Activated CD4-positive, alpha-beta T cell treated with anti-CD3 and anti-CD28 coated beads, Interleukin-2, amount 50 U/mL, for 4 hours (primary cell): ENCODE results near the gene IL10RA.
A peak's percentile ranks its signal among the peaks of the same experiment; 100 is the strongest.
"Not testable (repeated sequence)": the region's sequence is repeated elsewhere in the genome, so short reads cannot be mapped to it uniquely, and the experiment has no call there.

Experiments
- DNase-seq, 2 experiments: peaks; one replicate each; pipeline ENCODE4 v3.0.0-alpha.2; 2020

Gene IL10RA

DNA sequence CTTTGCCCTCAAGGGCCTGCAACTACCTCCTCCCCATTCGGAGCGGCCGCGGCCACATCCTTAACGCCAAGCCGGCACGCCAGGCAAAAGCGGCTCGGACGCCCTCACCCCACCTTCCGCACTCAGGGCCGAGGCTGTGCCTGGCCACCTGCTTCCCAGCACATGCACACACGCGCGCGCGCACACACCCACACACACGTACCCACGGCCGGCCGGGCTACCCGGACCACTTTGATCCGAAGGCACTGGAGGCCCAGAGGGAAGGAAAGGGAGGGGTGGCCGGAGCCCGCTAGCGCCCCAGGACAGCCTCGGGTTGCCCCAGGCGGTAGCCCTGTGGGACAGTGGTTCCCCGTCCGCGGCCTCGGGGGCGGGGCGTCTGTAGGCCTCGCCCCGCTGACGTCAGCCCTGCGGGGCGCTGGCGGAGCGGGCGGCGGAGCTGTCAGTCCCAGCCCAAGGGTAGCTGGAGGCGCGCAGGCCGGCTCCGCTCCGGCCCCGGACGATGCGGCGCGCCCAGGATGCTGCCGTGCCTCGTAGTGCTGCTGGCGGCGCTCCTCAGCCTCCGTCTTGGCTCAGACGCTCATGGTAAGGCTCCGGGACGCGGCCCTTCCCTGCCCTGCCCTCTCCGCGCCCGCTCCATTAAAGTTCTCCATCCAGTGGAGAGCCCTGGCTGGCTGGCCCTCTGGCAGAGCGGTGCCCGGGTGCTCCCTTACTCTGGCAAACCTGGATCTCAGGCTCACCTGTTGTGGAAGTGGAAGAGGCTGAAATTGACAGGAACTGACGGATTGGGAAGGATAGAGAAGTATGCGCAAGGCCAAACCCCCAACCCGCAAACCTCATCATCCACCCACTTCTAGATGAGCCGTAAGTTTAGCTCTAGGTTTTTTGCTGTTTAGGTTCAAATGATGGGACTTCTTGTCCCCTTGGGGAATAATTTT, at the start of gene IL10RA:
TSS of gene IL10RA (plus strand) at position 442 of the 935 bp plus-strand sequence. CDS start at position 516, 74 bp downstream.
- peak; percentile 68 to 70 for DNase-seq

DNA sequence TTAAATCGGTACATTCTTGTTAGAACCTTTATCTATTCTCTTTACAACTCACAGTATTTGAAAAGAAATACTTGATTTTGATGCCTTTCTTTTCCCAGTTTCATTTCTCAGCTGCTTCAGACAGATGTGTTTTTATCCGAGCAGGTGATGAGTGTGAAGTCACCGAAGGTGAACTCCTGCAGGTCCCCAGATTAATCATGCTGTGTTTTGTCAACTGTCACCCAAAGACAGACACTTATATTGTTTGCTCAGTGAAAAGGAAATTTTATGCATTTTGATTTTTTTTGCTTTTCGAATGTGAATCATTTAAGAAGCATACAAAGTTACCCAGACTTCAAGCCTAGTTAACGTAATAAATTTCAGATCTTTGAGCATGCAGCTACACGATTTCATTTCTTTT, 49.2 kb upstream of the IL10RA start:
- no peak for DNase-seq

DNA sequence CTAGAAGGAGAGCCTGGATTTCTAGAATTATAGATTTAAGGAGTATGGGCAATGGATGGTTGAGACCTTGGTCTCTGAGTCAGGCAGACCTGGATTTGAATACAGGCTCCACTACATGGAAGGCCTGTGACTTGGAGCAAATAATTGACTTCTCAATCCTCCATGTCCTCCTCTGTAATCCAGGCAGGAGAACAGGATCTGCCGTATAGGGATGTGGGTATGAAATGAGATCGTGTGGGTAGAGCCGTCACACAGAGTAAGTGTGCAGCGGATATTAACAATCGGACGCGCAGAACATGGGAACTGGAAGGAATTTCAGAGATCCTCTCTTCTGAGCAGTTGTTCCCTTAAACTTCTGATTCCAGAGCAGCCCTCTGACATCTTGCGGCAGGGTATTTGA, 45.5 kb upstream of the IL10RA start:
- no peak for DNase-seq

DNA sequence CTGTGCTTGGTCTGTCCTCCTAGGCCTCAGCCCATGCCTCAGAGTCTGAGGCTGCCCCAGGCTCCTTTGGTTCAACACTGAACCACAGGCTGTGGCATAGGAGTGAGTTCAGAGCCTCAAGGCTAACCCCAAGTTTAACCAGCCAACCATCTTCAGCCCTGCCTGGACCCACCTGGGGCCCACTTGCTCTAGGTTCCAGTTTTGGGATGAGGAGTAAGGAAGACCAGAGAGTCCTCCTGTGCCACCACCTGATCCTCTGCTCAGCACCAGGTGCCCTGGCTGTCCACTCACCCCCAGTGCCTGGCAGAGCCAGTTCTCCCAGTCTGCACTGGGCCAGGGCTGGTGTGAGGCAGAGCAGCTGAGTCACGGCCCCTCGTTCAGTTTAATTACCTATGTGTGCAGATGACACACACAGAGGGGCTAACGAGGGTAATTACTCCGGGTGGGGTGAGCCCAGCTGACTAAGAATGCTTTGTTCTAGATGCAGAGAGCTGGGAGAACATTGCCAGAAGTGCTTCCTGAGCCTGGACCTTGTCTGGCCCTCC, 45.0 kb upstream of the IL10RA start:
- no peak for DNase-seq

DNA sequence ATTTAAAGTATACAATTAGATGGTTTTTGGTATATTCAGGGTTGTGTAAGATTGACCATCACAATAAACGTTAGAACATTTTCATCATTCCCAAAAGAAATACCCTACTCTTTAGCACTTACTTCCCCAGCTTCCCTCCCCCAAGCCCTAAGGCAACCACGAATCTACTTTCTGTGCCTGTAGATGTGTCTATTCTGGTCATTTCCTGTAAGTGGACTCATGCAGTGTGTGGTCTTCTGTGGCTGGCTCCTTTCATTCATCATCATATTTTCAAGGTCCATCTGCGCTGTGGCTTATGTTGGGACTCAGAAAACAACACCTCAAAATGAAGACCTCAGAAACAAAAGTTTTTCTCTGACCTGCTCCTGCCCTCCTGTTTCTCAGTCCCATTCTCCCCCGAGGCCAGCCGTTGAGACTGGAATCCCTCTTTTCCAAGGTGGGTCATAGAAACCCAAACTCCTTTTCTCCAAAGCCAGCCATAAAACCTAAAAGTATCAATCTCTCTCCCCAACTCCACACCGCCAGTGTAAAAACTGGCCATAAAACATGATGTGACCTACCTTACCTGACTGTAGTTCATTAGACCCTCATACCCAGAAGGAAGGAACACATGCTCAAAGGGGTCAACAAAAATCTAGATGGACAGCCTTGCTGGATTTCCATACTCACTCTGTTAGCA, 44.1 kb upstream of the IL10RA start:
- no peak for DNase-seq

DNA sequence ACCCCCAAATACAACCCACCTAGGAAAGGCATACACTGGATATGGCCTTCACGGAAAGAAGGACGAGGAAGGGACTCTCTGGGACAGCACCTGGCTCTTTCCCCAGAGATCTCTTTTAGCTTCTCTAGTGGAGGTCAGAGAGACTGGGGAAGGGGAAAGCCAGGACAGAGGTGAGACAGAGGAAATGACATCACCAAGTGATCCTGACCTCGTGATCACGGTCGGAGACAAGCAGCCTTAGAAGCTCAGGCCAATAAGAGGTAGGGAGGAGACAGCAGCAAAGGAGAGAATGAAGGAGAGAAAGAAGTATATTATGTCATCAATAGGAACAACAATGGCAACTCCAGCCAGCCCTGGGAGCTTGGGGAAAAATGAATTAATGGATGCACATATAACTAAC, 41.6 kb upstream of the IL10RA start:
- DNase-seq: no peak

DNA sequence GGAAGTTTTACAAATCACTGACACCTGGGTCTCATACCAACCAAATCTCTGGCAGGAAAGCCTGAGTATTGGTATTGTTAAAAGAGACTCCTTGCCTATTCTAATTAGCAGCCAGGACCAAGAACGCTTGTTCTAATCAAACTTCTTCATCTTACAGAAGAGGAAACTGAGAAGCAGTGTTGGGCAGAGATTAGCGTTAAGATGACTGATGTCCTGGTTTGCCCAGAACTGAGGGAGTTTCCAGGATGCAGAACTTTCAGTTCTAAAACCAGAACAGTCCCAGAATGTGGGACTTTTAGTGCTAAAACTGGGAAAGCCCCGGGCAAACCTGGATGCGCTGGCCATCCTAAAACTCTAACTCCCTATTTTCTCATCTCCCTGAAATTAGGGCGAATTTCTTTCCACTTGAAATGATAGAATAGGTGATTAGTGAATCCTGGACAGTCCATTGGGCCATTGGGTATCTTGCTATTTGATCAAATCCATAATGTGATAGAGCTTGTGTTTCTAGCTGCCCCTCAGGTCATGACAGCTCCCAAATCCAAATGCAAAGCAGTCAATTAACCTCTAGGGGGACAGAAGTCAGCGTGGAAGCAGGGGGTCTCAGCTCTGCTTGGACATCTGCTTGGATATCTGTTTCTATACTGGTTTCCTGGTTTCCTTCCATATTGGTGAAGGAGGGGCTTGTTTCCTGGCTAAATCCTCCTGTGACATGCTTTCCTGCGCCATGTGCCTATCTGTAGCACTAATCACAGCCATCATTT, 41.0 kb upstream of the IL10RA start:
- no peak for DNase-seq

DNA sequence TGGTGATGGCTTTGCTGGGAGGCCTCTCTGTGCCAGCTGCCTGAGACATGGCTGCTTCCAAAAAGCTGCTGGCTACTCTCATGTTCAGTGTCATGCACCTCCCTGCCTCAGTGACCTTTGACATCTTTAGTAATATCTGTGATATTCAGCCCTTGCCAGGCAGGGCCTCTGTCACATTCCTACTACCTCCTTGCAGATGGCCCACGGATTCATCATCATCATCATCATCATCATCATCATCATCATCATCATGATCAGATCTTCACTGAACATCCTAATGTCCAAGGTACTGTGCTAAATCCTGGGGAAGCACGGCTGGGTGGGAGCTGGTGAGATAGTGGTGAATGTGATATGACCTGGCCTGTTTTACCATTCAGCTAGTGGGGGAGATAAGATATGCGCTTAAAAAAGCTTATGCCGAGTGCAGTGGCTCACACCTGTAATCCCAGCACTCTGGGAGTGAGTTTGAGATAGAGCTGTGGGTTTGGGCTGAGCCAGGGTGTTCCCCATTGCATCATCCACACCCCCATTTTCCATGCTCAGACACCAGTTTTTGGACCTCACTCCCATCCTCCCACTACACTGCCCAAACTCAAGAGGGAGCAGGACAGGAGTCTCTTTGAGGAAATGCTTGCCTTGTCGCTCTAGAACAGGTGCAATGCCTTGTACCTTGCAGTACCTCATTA, 39.9 kb upstream of the IL10RA start:
- DNase-seq: no peak

DNA sequence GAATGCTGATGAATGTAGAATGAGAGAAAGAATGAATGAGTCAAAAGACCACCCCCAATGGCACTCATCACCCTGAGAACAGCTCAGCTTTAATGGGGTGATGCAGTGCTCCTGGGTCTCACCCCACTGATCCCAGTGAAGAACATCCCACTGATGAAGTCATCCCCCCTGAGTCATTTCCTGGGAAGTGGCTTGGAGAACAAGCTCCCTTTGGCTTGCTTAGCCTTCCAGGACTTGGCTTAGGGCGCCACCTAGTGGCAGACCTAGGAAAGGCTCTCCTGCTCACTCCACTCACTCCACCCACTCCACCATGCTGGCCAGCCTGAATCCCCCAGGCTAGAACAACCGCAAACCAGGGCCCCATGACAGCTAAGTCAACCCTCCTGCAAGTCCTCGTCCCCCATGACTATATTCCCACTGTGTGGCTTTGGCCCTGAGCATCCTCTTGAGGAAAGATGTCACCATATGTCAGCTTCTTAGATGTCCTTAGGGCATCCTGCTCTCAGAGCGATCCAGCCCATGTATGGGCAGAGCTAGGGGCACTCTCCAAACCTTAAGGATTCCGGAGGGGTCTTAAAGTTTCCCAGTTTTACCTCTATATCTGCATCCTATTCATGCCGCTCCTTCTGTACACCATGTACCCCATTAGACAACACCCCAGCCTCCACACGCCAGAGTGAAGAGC, 39.2 kb upstream of the IL10RA start:
- peak; percentile 78 to 80 for DNase-seq

DNA sequence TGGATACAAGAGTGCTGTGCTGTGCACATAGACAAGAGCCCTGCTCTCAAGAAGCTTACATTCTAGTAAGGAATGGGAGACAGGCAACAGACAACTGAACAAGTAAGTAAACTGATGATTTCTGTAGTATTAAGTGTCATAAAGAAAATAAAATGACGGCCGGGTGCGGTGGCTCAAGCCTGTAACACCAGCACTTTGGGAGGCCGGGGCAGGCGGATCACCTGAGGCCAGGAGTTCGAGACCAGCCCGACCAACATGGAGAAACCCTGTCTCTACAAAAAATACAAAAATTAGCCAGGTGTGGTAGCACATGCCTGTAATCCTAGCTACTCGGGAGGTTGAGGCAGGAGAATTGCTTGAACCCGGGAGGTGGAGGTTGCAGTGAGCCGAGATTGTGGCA, 38.4 kb upstream of the IL10RA start:
- not testable (repeated sequence) for DNase-seq

DNA sequence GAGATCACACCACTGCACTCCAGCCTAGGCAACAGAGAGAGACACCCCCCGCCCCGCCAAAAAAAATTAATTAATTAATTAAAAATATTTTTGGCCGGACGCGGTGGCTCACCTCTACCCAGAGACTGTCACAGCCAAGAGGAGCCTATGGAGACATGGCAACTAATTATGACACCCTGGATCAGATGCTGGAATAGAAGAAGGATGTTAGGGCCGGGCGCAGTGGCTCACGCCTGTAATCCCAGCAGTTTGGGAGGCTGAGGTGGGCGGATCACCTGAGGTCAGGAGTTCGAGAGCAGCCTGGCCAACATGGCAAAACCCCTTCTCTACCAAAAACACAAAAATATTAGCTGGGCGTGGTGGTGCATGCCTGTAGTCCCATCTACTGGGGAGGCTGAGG, 37.7 kb upstream of the IL10RA start:
- DNase-seq: not testable (repeated sequence)

DNA sequence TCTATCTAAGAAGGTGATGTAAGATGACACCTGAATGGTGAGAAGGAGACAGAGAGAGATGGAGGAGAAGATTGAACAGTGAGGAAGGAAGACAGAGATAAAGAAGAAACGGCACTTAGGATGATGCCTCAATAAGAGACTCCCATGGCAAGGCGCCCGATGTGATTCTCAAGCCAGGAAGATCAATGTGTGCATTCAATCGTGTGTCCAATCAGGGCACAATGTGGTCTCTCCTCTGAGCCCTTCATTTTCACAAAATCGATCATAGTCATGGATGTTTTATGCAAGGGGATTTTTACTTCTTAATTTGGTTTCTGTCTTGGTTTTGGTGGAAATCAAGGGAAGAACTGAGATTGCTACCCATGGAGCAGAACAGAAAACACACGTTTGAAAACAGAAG, 37.1 kb upstream of the IL10RA start:
- DNase-seq: no peak

DNA sequence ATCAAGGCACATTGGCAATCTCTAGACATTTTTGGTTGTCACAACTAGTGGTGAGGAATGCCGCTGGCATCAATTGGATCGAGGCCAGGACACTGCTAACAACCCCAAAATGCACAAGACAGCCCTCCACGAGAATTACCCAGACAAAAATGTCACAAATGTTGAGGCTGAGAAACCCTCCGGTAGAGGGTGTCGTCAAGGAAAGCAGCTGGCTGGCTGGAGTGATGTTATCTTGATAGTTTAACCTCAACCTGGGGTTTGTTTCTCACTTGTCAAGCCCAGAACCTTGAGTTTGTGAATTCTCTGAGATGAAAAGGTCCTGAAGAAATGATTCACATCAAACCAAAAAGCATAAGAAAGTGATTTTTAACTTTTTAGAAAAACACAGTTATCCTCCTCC, 35.9 kb upstream of the IL10RA start:
- peak; percentile 52 for DNase-seq

DNA sequence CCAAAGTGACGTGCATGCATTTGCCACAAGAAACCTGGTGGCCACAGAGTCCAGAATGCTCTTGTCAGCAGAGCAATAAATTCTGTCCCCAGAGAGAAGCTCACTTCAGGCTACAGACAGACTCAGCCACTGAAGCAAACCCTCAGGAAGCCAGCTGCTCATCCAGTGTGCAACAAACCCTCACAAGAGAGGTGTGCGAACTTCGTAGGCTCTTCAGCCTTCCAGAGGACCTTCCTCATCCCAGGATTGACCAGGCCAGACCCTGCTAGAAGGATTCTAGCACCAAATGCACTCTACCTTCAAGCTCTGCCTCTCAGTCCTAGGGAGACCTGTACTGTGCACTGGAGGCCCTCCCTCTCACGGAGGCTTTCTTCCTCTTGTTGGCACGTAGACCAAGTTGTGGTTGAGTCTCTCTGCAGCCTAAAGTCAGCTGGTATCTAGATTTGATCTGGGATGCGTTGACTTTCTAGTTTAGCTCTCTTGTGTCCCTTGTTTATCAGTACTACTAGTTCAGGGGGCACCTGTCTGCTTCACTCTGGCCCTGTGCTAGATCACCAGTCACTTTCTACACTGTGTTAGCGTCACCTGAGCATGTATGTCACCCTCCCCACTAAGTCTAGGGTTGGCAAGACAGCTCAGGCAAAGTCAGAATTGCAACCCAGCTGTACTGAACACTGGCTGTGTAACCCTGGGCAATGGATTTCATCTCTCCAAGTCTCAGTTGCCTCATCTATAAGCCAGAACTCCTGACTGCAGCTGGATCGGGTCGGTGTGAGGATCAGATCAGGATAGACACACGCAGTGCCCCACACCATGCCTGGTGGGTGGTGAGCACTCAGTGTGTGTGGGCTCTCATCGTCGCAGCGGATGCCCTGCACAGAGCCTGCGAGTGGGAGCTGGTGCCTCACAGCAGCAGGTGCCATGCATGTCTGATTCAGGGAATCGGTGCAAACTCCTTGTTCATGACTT, 34.9 kb upstream of the IL10RA start:
- DNase-seq: peak in 1 of 2 experiments; percentile 28

DNA sequence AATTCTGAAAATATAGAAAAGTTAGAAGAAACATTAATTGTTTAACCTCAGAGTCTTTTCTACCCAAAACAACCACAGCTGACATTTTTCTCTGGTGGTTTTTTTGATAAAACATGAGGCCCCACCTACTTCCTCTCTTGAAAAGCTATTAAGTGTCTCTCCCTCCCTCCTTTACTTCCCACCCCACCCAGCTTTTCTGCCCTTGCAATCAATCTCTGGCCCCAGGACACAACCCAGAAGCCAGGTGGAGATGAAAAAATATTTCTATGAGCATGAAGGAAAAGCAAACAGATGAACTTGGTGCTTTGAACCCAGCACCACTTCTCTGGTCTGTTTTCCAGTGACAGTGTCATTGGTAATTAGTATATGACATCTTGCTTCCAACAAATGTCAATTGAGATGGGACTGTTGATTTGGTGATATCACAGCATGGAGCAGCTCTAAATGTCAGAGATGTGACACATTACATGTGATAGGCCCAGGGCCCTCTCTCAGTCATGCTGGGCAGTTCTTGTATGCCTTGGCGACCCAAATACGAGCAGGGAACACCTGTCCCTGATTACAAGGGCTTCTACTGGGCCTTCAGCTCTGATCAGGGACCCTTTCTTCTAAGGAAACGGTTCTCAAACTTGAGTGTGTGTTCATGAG, 33.0 kb upstream of the IL10RA start:
- DNase-seq: peak in 1 of 2 experiments; percentile 32

DNA sequence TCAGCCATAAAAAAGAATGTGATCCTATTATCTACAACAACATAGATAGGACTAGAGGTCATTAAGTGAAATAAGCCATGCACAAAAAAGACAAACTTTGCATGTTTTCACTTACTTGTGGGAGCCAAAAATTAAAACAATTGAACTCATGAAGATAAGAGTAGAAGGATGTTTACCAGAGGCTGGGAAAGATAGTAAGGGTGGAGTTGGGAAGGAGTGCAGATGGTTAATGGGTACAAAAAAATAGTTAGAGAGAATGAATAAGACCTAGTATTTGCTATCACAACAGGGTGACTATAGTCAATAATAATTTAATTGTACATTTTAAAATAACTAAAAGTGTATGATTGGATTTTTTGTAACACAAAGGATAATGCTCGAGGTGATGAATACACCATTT, 27.2 kb upstream of the IL10RA start:
- no peak for DNase-seq

DNA sequence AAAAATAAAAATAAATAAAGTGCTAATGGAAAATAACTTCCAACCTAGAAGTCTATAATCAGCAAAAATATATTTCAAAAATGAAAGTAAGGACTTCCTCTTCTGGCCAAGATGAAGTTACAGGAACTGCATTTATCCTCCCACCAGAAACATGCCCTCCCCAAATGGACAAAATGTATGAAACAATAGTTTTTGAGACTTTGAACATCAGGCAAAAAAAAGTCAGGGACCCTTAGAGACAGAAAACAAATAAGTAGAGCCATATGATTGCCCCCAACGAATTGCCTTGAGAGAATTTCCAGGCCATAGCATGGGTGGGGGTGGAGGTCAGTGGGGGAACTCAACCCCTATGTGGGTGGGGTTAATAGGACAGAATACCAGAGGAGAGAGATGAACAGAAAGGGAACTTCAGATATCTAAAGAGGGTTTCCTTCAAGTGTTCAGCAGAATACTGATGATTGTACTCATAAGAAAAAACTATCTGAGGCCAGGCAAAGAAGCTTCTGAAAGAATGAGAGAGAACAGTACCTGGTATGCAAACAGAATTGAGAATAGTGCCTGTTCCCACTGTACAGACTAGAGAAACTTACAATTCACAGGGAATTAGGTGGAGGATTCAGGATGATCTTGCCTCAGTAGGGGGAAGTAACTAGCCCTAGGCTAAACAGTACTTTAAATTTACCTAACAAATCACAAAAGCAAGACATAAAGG, 26.6 kb upstream of the IL10RA start:
- no peak for DNase-seq

DNA sequence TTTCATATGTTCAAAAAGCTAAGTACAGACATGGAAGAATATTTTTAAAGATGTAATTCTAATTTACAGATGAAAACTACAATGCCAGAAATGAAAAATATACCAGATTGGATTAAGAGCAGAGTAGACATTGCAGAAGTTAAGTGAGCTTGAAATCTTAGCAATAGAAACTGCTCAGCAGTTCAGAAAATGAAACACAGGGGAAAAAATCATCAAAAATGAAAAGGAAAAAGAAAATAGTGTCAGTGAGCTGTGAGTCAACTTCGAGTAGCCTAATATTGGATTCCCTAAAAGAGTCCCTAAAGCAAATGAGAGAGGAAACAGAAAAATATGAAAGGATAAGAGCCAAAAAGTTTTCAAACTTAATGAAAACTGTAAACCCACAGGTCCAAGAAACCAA, 25.8 kb upstream of the IL10RA start:
- no peak for DNase-seq

DNA sequence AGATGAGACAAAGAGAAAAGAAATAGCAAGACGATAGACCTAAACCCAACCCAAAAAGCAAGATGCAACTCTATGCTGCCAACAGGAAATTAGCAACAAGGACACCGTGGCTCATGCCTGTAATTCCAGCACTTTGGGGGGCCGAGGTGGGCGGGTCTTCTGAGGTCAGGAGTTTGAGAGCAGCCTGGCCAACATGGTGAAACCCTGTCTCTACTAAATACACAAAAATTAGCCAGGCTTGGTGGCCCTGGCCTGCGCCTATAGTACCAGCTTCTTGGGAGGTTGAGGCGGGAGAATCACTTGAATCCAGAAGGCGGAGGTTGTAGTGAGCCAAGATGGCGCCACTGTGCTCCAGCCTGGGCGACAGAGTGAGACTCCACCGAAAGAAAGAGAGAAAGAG, 24.3 kb upstream of the IL10RA start:
- no peak for DNase-seq
